ENCODE data around the gene PDZD2.

DNA sequence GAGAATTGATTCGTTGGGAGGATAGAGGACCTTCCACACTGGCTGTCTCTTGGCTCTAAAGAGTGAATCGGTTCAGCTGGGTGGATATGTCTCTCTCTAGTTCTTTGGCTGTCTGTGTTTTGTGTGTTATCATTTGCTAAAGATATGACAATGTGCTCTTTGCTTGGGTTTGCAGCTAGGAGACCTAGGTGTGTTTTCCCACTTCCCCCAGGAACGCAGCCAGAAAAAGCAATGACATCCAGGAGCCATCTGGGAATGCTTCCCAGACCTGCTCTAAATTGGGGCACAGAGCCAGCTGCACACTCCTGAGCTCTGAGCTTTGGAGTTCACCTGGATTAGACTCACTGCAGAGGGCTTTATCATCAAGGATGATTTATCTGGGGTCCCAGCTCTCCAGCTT is 12.8 kb upstream of the PDZD2 start:
- TF ChIP-seq EZH2phosphoT487 (IDR thresholded peaks at IDR 0.05; ENCODE audit: low read length) = no peak
- no peak for TF ChIP-seq CTCF (IDR thresholded peaks at IDR 0.05; ENCODE audit: low read length)
- TF ChIP-seq EZH2 (optimal IDR thresholded peaks at IDR 0.05; ENCODE audit: low read depth, low read length) = no peak

Data from MM.1S (cell line).